Amniotic stem cell (primary cell): ENCODE measurements around the gene PEX11G.

Experiments used
- DNase-seq: peaks from one replicate; lab custom pipeline; 2025; lab: John Stamatoyannopoulos, UW

PEX11G gene

GRCh38 chr19:7429638-7430282 is 59.1 kb downstream of the PEX11G start:
- no peak for DNase-seq

- no peak for DNase-seq
Observed at GRCh38 chr19:7428651-7429113, 60.2 kb downstream of the PEX11G start.

GRCh38 chr19:7427944-7428343 is 60.9 kb downstream of the PEX11G start:
- no peak for DNase-seq

- no peak for DNase-seq
Observed at GRCh38 chr19:7426986-7427385, 61.8 kb downstream of the PEX11G start.
